Neural progenitor cell (in vitro differentiated cells): ENCODE data around the gene CCDC171. TPM values are rescaled to one million over a fixed set of nuclear protein-coding genes. Genes with fewer than 3 reads are reported as not detected.
"Not testable (repeated sequence)": the region's sequence is repeated elsewhere in the genome, so short reads cannot be mapped to it uniquely, and the experiment has no call there.

Source experiments
- DNase-seq: peaks from one replicate; pipeline ENCODE4 v3.0.0-alpha.2; 2016; ENCODE audit warnings: low spot score
- H2AFZ ChIP-seq: fragments of 200-600 bp; sonication (generic); replicated peaks from 2 replicates; pipeline ENCODE4 v1.6.1; 2016; ENCODE audit warnings: antibody characterized with exemption
- H3F3A ChIP-seq: fragments of 200-600 bp; sonication (generic); 2 replicates; pipeline ENCODE4 v1.6.1; 2016; ENCODE audit warnings: antibody characterized with exemption, low read depth
- H3K27ac ChIP-seq: fragments of 200-600 bp; sonication (generic); 2 replicates; pipeline ENCODE4 v1.5.1; 2016; ENCODE audit warnings: mild to moderate bottlenecking
- H3K27me3 ChIP-seq: fragments of 200-600 bp; sonication (generic); 2 replicates; pipeline ENCODE4 v1.6.1; 2016; ENCODE audit warnings: mild to moderate bottlenecking, moderate library complexity
- H3K36me3 ChIP-seq: fragments of 200-600 bp; sonication (generic); 2 replicates; pipeline ENCODE4 v1.5.1; 2016
- H3K4me1 ChIP-seq: fragments of 200-600 bp; sonication (generic); 2 replicates; pipeline ENCODE4 v1.6.1; 2016; ENCODE audit warnings: mixed run types
- H3K4me2 ChIP-seq: fragments of 200-600 bp; sonication (generic); 2 replicates; pipeline ENCODE4 v1.6.1; 2016
- H3K4me3 ChIP-seq: fragments of 200-600 bp; sonication (generic); 2 replicates; pipeline ENCODE4 v1.5.1; 2016
- H3K79me2 ChIP-seq: fragments of 200-600 bp; sonication (generic); 2 replicates; pipeline ENCODE4 v1.6.1; 2016; ENCODE audit warnings: low read depth
- H3K9ac ChIP-seq: fragments of 200-600 bp; sonication (generic); 2 replicates; pipeline ENCODE4 v1.6.1; 2016
- H3K9me3 ChIP-seq: fragments of 200-600 bp; sonication (generic); 2 replicates; pipeline ENCODE4 v1.5.1; 2016; ENCODE audit warnings: low read depth
- H4K20me1 ChIP-seq: fragments of 200-600 bp; sonication (generic); 2 replicates; pipeline ENCODE4 v1.6.1; 2016; ENCODE audit warnings: low read depth
- H3K27ac Mint-ChIP-seq: 3 replicates; pipeline ENCODE4 v1.8.0; 2021; ENCODE audit warnings: mixed read lengths
- H3K27me3 Mint-ChIP-seq: 2 replicates; pipeline ENCODE4 v1.8.0; 2022; ENCODE audit warnings: low read depth, mild to moderate bottlenecking, inconsistent platforms, moderate library complexity, mixed read lengths; ENCODE audit not compliant: insufficient read depth
- H3K36me3 Mint-ChIP-seq: 3 replicates; pipeline ENCODE4 v1.8.0; 2021; ENCODE audit warnings: mixed read lengths
- H3K4me1 Mint-ChIP-seq: 3 replicates; pipeline ENCODE4 v1.8.0; 2021; ENCODE audit warnings: mixed read lengths
- H3K4me3 Mint-ChIP-seq: 3 replicates; pipeline ENCODE4 v1.8.0; 2021; ENCODE audit warnings: mild to moderate bottlenecking, moderate library complexity, mixed read lengths
- H3K9me3 Mint-ChIP-seq: 3 replicates; pipeline ENCODE4 v1.8.0; 2020; ENCODE audit warnings: mixed read lengths
- CTCF ChIP-seq: fragments of 200-600 bp; sonication (generic); IDR thresholded peaks from 2 replicates; pipeline ENCODE4 v1.5.1; 2017; ENCODE audit warnings: antibody characterized with exemption, mild to moderate bottlenecking
- EZH2 ChIP-seq: fragments of 200-600 bp; sonication (generic); IDR thresholded peaks from 2 replicates; pipeline ENCODE4 v1.6.1; 2017; ENCODE audit warnings: antibody characterized with exemption, mild to moderate bottlenecking, moderate library complexity
- EZH2phosphoT487 ChIP-seq: fragments of 200-600 bp; sonication (generic); IDR thresholded peaks from 2 replicates; pipeline ENCODE4 v1.6.1; 2017; ENCODE audit warnings: antibody characterized with exemption
- total RNA-seq: library from RNA; depleted of rRNA; stranded (reverse); fragments of >200 nt; gene quantifications from 2 replicates; pipeline ENCODE4 v1.2.3, GENCODE V29; 2015; ENCODE audit warnings: low replicate concordance

CCDC171 gene
- total RNA-seq, 1 donor from 2014 or later: 9.3 TPM

- Histone ChIP-seq H3K9ac (no peak overlapping the region), H3K4me1 (no peaks in the 10 kb centered on the region), H3K4me3 (no peak overlapping the region), H3K27ac (no peak overlapping the region), H3K4me2 (no peak overlapping the region), H2AFZ (no peak overlapping the region), H3K79me2 (no peaks in the 10 kb centered on the region), H3K27me3 (no peaks in the 10 kb centered on the region), H3K9me3 (no peaks in the 10 kb centered on the region), H4K20me1 (no peaks in the 10 kb centered on the region), H3K36me3 (no peaks in the 10 kb centered on the region), H3F3A (no peaks in the 10 kb centered on the region)
- Mint-ChIP-seq H3K9me3 (no peaks in the 10 kb centered on the region), H3K27ac (no peak overlapping the region), H3K36me3 (peaks cover 3% of the 10 kb centered on the region), H3K27me3 (no peaks in the 10 kb centered on the region), H3K4me1 (no peaks in the 10 kb centered on the region), H3K4me3 (no peak overlapping the region)
- TF ChIP-seq EZH2phosphoT487 (no peak), EZH2 (no peak), CTCF (no peak)
- no peak for DNase-seq
Measured at GRCh38 chr9:15785584-15785983, 232.7 kb downstream of the CCDC171 start.

GRCh38 chr9:15786616-15787015 lies 233.8 kb downstream of the CCDC171 start:
- Mint-ChIP-seq H3K4me1 (no peaks in the 10 kb centered on the region), H3K4me3 (no peak overlapping the region), H3K27me3 (no peaks in the 10 kb centered on the region), H3K36me3 (peaks cover 3% of the 10 kb centered on the region), H3K9me3 (peaks cover 1% of the 10 kb centered on the region), H3K27ac (no peak overlapping the region)
- no peaks in the 10 kb centered on the region for H3K9me3 ChIP-seq
- H3K4me1 ChIP-seq: no peaks in the 10 kb centered on the region
- DNase-seq: no peak
- H4K20me1 ChIP-seq: no peaks in the 10 kb centered on the region
- no peak overlapping the region for H3K4me3 ChIP-seq
- no peaks in the 10 kb centered on the region for H3F3A ChIP-seq
- no peaks in the 10 kb centered on the region for H3K79me2 ChIP-seq
- TF ChIP-seq CTCF: no peak
- TF ChIP-seq EZH2phosphoT487: no peak
- no peak for TF ChIP-seq EZH2
- H3K4me2 ChIP-seq: no peak overlapping the region
- no peaks in the 10 kb centered on the region for H3K36me3 ChIP-seq
- H2AFZ ChIP-seq: no peak overlapping the region
- H3K27ac ChIP-seq: no peak overlapping the region
- no peaks in the 10 kb centered on the region for H3K27me3 ChIP-seq
- no peak overlapping the region for H3K9ac ChIP-seq

GRCh38 chr9:15810219-15810899 lies 257.5 kb downstream of the CCDC171 start:
- not testable (repeated sequence) for H3K36me3 ChIP-seq

GRCh38 chr9:15813076-15813475 lies 260.2 kb downstream of the CCDC171 start:
- Histone ChIP-seq H3K4me2 (no peak overlapping the region), H3K27ac (no peak overlapping the region), H4K20me1 (no peaks in the 10 kb centered on the region), H3K9ac (no peak overlapping the region), H3K27me3 (no peaks in the 10 kb centered on the region), H3F3A (no peaks in the 10 kb centered on the region), H3K79me2 (no peaks in the 10 kb centered on the region), H2AFZ (no peak overlapping the region), H3K4me3 (no peak overlapping the region), H3K9me3 (peaks cover 6% of the 10 kb centered on the region), H3K36me3 (no peaks in the 10 kb centered on the region), H3K4me1 (no peaks in the 10 kb centered on the region)
- H3K27me3 Mint-ChIP-seq: no peaks in the 10 kb centered on the region
- no peak overlapping the region for H3K4me3 Mint-ChIP-seq
- no peaks in the 10 kb centered on the region for H3K4me1 Mint-ChIP-seq
- peaks cover 6% of the 10 kb centered on the region for H3K36me3 Mint-ChIP-seq
- no peak overlapping the region for H3K27ac Mint-ChIP-seq
- DNase-seq: no peak
- H3K9me3 Mint-ChIP-seq: peaks cover 15% of the 10 kb centered on the region
- no peak for TF ChIP-seq EZH2phosphoT487
- no peak for TF ChIP-seq EZH2
- no peak for TF ChIP-seq CTCF

More at GRCh38 chr9:15810219-15810899, 257.5 kb downstream of the CCDC171 start:
- not testable (repeated sequence) for H3K4me3 Mint-ChIP-seq, H2AFZ ChIP-seq, H3K4me1 ChIP-seq, H4K20me1 ChIP-seq, H3K27ac ChIP-seq, H3K27ac Mint-ChIP-seq, H3K27me3 Mint-ChIP-seq, H3K79me2 ChIP-seq, H3K4me2 ChIP-seq, H3K36me3 Mint-ChIP-seq, H3K9ac ChIP-seq, H3K4me3 ChIP-seq, H3K27me3 ChIP-seq, H3F3A ChIP-seq, H3K4me1 Mint-ChIP-seq, DNase-seq, H3K9me3 ChIP-seq
- H3K9me3 Mint-ChIP-seq: peaks cover 11% of the 10 kb centered on the region
